ENCODE results near the gene ADCY7.
"Not testable (repeated sequence)": the region's sequence is repeated elsewhere in the genome, so short reads cannot be mapped to it uniquely, and the experiment has no call there.

Gene ADCY7

GRCh38 chr16:50338371-50339231 lies 72.2 kb downstream of the ADCY7 start:
- no peak for DNase-seq (ENCODE audit: low spot score)

DNA sequence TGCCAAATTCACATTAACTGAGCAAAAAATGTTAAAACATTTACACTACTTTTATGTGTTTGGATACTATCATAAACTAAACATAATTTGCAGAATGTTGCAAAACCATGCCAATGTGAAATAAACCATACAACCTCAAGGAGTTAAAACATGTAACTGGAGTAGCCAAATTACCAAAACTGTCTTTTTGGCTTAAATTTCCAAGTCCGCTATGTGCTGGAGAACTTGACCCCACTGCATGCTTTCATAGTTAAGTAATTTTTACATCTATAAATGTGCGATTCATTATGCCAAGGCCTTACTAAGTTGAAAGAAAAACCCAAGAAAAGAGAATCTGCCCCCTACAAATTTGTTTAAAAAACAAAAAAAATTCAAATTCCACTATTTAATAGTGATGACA lies 74.2 kb downstream of the ADCY7 start:
- no peak for DNase-seq (ENCODE audit: low spot score)

DNA sequence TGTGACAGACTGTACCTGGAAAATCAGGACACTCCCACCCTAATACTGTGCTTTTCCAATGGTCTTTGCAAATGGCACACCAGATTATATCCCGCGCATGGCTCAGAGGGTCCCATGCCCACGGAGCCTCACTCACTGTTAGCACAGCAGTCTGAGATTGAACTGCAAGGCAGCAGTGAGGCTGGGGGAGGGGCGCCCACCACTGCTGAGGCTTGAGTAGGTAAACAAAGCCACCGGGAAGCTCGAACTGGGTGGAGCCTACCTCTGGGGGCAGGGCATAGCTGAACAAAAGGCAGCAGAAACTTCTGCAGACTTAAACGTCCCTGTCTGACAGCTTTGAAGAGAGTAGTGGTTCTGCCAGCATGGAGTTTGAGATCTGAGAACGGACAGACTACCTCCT lies 77.2 kb downstream of the ADCY7 start:
- DNase-seq (ENCODE audit: low spot score): not testable (repeated sequence)

GRCh38 chr16:50345210-50345609 lies 78.9 kb downstream of the ADCY7 start:
- DNase-seq (ENCODE audit: low spot score): not testable (repeated sequence)

DNA sequence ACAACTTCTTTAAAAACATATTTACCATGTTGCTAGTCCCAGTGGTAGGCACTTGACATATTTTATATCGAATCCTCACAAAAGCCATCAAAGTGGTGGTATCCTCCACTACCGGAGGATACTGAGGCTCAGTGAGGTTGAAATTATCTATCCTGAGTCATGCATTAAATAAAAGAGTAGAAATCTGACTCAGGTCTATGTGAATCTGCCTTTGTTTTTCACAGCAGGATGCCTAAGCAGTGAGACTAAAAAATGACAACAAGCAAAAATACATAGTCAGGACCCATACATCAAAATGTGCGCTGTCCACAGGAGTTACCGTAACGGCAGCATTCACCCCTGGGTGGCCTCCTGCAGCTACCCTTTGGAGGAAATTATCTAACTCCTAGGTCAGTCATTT lies 84.8 kb downstream of the ADCY7 start:
- no peak for DNase-seq (ENCODE audit: low spot score)

DNA sequence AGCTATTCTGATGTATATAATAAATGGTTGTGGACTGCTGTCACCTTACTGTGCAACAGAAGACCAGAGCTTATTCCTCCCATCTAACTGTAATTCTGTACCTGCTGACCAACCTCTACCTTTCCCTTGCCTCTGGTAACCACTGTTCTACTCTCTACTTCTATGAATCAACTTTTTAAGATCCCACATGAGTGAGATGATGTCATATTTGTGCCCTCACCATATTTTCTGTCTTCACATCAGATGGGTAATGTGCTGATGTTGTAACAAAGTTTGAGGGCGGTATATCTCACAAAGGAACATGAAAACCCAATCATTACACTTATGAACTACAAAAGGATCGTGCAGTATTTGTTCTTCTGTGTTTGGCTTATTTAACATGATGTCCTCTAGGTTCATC lies 85.6 kb downstream of the ADCY7 start:
- DNase-seq (ENCODE audit: low spot score): no peak

- no peak for DNase-seq (ENCODE audit: low spot score)
Measured at GRCh38 chr16:50354082-50354481, 87.7 kb downstream of the ADCY7 start.

DNA sequence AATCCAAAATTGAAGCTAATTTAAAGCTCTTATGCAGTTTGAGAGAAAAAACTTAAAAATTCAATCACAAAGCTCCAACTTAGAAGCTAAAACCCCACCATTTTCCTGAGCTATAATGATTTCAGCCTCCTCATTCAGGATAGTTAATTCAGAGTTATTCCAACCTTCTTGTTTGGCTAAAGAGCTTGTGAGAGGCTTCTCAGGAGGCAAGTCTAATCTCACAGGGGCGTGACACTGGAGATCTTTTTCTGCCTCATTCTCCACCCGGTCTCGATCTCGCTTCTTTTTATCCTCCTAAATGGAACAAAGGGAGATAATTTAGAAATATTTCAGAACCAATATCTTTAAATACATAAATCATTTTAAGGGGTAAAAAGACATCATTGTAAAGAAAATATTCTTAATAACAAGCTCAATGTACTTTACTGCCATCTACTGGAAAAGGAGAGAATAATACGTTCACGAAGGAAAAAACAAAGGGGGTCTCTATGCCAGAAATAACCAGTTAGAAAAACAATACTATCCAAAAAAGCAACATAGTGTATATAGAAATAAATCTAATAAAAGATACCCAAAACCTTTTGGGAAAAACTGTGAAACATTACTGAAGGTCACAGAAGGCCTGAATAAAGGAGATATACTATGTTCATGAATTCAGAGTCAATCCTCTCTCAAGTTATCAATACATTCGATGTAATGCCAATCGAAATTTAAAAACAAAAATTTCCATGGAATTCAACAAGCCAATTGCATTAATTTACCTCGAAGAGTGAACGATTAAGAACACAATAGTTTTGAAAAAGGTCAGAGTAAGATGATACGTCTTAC lies 88.5 kb downstream of the ADCY7 start:
- DNase-seq (ENCODE audit: low spot score): peak; percentile 42

DNA sequence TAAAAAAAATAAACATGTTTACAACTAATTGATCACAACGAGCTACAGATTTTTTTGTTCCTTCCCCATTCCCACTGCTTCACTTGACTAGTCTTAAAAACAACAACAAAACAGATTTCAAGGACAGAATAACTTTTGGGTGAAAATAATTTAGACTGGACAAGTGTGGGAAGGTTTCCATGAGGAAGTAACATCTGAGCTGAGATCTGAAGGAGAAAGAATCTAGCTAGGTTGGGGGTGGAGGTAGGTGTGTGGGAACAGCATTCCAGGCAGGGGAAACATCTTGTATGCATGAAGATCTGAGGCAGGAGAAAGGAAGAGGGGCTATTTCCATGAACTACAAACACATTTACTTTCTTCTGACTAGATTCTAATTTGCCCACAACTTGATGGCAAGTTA lies 93.3 kb downstream of the ADCY7 start:
- no peak for DNase-seq (ENCODE audit: low spot score)

DNA sequence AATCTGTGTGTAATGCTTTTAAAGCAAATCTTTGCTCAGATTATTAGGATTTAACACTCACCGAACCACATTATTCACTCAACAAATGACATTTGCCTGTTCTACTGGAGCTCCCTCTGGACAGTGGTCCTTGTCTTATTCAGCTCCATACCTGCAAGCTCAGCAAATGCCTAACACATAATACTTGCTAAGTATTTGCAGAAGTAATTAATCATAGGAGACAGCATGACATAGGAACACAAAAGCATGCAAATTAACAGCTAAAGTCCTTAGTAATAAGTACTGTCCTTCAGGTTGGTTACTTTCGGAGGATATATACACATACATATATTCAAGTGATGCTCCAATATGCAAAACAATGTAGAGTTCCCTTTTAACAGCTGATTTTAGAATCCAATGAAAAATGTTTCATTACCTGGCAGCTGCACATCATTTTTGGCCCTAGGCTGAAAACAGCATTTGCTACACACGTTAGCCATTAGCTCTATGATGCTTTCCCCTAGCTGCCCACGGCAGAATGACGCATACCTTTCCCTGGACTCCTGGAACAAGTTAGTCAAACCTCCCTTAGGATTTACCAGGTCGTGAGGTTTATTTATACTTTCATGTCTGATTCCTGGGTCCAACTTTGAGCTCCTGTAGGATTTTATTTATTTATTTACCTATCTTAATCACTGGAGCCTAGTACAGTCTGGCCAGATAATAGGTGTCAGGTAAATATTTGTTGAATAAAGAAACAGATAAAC lies 93.9 kb downstream of the ADCY7 start:
- no peak for DNase-seq (ENCODE audit: low spot score)

GRCh38 chr16:50360779-50361178 lies 94.4 kb downstream of the ADCY7 start:
- DNase-seq (ENCODE audit: low spot score): no peak

GRCh38 chr16:50363656-50364055 lies 97.3 kb downstream of the ADCY7 start:
- no peak for DNase-seq (ENCODE audit: low spot score)

- DNase-seq (ENCODE audit: low spot score): no peak
Measured at GRCh38 chr16:50365791-50366575, 99.6 kb downstream of the ADCY7 start.

Data from kidney capillary endothelial cell (primary cell).